HCT116 (cell line): ENCODE data around the gene PRKAG2.

Source experiments
- ELF1 ChIP-seq: IDR thresholded peaks from 2 replicates; pipeline ENCODE4 v1.6.1; 2012; ENCODE audit warnings: low read depth, borderline replicate concordance
- SP1 ChIP-seq: IDR thresholded peaks from 2 replicates; pipeline ENCODE4 v1.6.1; 2012; ENCODE audit warnings: low read depth

DNA sequence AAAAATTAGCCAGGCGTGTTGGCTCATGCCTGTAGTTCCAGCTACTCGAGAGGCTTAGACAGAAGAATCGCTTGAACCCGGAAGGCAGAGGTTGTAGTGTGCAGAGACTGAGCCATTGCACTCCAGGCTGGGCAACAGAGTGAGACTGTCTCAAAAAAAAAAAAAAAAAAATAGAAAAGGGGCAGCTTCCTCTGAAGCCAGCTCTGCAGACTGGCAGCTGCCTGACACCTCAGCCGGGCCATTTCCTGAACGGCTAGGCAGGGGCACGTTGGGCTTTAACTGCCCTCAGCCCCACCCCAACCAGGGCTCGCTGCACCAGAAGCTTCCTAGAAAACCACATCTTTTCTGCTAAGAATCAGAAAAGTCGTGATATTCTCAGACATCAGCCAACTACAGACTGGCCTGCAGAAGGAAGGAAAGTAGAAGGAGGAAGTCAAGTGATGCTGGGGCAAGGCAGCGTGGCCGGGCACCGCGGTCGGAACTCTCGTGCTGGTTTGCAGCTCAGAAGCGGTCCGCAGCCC is 38.0 kb downstream of the PRKAG2 start:
- TF ChIP-seq SP1 (no peak), ELF1 (no peak)
